Measurements from ENCODE around the gene MLXIP. TPM values are rescaled to one million over a fixed set of nuclear protein-coding genes. Genes with fewer than 3 reads are reported as not detected.
"Not testable (repeated sequence)": the region's sequence is repeated elsewhere in the genome, so short reads cannot be mapped to it uniquely, and the experiment has no call there.

Gene MLXIP
- total and polyA plus RNA-seq, 2 experiments from 2014 or later = 6.4 to 7.4 TPM

- Histone ChIP-seq H3F3A (ENCODE audit: insufficient read depth) (no peaks in the 10 kb centered on the region), H3K9ac (no peak overlapping the region), H3K27ac (no peak overlapping the region), H4K20me1 (ENCODE audit: insufficient read depth) (no peaks in the 10 kb centered on the region), H3K4me3 (no peak overlapping the region), H3K4me2 (ENCODE audit: unreplicated experiment) (no peak overlapping the region), H3K36me3 (ENCODE audit: low read depth) (no peaks in the 10 kb centered on the region), H3K9me2 (ENCODE audit: insufficient read depth) (no peaks in the 10 kb centered on the region), H3K27me3 (replicated peaks; ENCODE audit: insufficient read depth) (no peaks in the 10 kb centered on the region), H3K9me3 (ENCODE audit: low read depth) (no peaks in the 10 kb centered on the region), H2AFZ (no peak overlapping the region), H3K4me1 (ENCODE audit: insufficient read depth) (no peaks in the 10 kb centered on the region), H3K79me2 (ENCODE audit: insufficient read depth) (no peaks in the 10 kb centered on the region)
- in situ Hi-C loops (cut with MboI) = no loop called here
- no peak for DNase-seq
- TF ChIP-seq EZH2phosphoT487 (IDR thresholded peaks at IDR 0.05; ENCODE audit: insufficient read depth, low read depth) (no peak), EZH2 (IDR thresholded peaks at IDR 0.05; ENCODE audit: insufficient read depth, poor library complexity, severe bottlenecking) (no peak)
- 92 to 93% methylated on average over 21 of the region's 21 CpGs for WGBS, 2 experiments (ENCODE audit: low coverage in 1 of 2, low lambda C conversion rate in 2 of 2, missing lambda C conversion rate in 2 of 2)
Measured at GRCh38 chr12:122040579-122041386, 37.8 kb upstream of the MLXIP start.

- in situ Hi-C loops (cut with MboI); H3K79me2 ChIP-seq (ENCODE audit: insufficient read depth): not testable (repeated sequence)
Measured at GRCh38 chr12:122041458-122041857, 37.1 kb upstream of the MLXIP start.

GRCh38 chr12:122042910-122043309, 35.6 kb upstream of the MLXIP start:
- no peak for DNase-seq
- no peak for TF ChIP-seq EZH2phosphoT487 (IDR thresholded peaks at IDR 0.05; ENCODE audit: insufficient read depth, low read depth)
- TF ChIP-seq EZH2 (IDR thresholded peaks at IDR 0.05; ENCODE audit: insufficient read depth, poor library complexity, severe bottlenecking) = no peak
- Histone ChIP-seq H3K4me1 (ENCODE audit: insufficient read depth) (no peaks in the 10 kb centered on the region), H3K27ac (no peak overlapping the region), H3K4me2 (ENCODE audit: unreplicated experiment) (no peak overlapping the region), H4K20me1 (ENCODE audit: insufficient read depth) (no peaks in the 10 kb centered on the region), H3K79me2 (ENCODE audit: insufficient read depth) (no peaks in the 10 kb centered on the region), H3K4me3 (no peak overlapping the region), H3K27me3 (replicated peaks; ENCODE audit: insufficient read depth) (no peaks in the 10 kb centered on the region), H2AFZ (no peak overlapping the region), H3K9me2 (ENCODE audit: insufficient read depth) (no peaks in the 10 kb centered on the region), H3K36me3 (ENCODE audit: low read depth) (no peaks in the 10 kb centered on the region), H3K9me3 (ENCODE audit: low read depth) (no peaks in the 10 kb centered on the region), H3F3A (ENCODE audit: insufficient read depth) (no peaks in the 10 kb centered on the region), H3K9ac (no peak overlapping the region)
- in situ Hi-C loops (cut with MboI) = no loop called here
- 58 to 64% methylated on average over 11 of the region's 11 CpGs for WGBS, 2 experiments (ENCODE audit: low coverage in 1 of 2, low lambda C conversion rate in 2 of 2, missing lambda C conversion rate in 2 of 2)

More at GRCh38 chr12:122041458-122041857, 37.1 kb upstream of the MLXIP start:
- H3K27ac ChIP-seq; H3K9ac ChIP-seq; H3K27me3 ChIP-seq (replicated peaks; ENCODE audit: insufficient read depth); H3K36me3 ChIP-seq (ENCODE audit: low read depth); H3K4me3 ChIP-seq; H3F3A ChIP-seq (ENCODE audit: insufficient read depth); H3K9me2 ChIP-seq (ENCODE audit: insufficient read depth); DNase-seq; H3K4me2 ChIP-seq (ENCODE audit: unreplicated experiment); H3K9me3 ChIP-seq (ENCODE audit: low read depth); H4K20me1 ChIP-seq (ENCODE audit: insufficient read depth); H3K4me1 ChIP-seq (ENCODE audit: insufficient read depth); H2AFZ ChIP-seq: not testable (repeated sequence)
- WGBS, 2 experiments (ENCODE audit: low coverage in 1 of 2, low lambda C conversion rate in 2 of 2, missing lambda C conversion rate in 2 of 2) = 94 to 100% methylated on average over 3 of the region's 3 CpGs

GRCh38 chr12:122043476-122043875, 35.1 kb upstream of the MLXIP start:
- Histone ChIP-seq H3K27me3 (replicated peaks; ENCODE audit: insufficient read depth) (no peaks in the 10 kb centered on the region), H3K9me3 (ENCODE audit: low read depth) (no peaks in the 10 kb centered on the region), H3K4me1 (ENCODE audit: insufficient read depth) (no peaks in the 10 kb centered on the region), H3K36me3 (ENCODE audit: low read depth) (no peaks in the 10 kb centered on the region), H3K4me2 (ENCODE audit: unreplicated experiment) (no peak overlapping the region), H3F3A (ENCODE audit: insufficient read depth) (no peaks in the 10 kb centered on the region), H4K20me1 (ENCODE audit: insufficient read depth) (no peaks in the 10 kb centered on the region), H3K79me2 (ENCODE audit: insufficient read depth) (no peaks in the 10 kb centered on the region), H2AFZ (no peak overlapping the region), H3K9ac (no peak overlapping the region), H3K9me2 (ENCODE audit: insufficient read depth) (no peaks in the 10 kb centered on the region), H3K27ac (no peak overlapping the region), H3K4me3 (no peak overlapping the region)
- WGBS, 2 experiments (ENCODE audit: low coverage in 1 of 2, low lambda C conversion rate in 2 of 2, missing lambda C conversion rate in 2 of 2) = 88 to 89% methylated on average over 14 to 15 of the region's 15 CpGs
- TF ChIP-seq EZH2 (IDR thresholded peaks at IDR 0.05; ENCODE audit: insufficient read depth, poor library complexity, severe bottlenecking) (no peak), EZH2phosphoT487 (IDR thresholded peaks at IDR 0.05; ENCODE audit: insufficient read depth, low read depth) (no peak)
- DNase-seq = no peak
- in situ Hi-C loops (cut with MboI) = no loop called here

Data from GM23248 (cell line).